Right lobe of liver (tissue), 4 donors: ENCODE results near the gene CBLN3.

Experiments used
- CTCF ChIP-seq, 4 donors: fragments of 200-600 bp in 3 of 4; fragments of 450-650 bp in 1 of 4; IDR thresholded peaks; one replicate each; pipeline versions ENCODE4 v1.5.1 to v1.8.0; 2016 to 2022; ENCODE audit warnings: antibody characterized with exemption in 4 of 4, mild to moderate bottlenecking in 2 of 4
- POLR2A ChIP-seq: fragments of 450-650 bp; IDR thresholded peaks from one replicate; pipeline ENCODE4 v1.6.1; 2017; ENCODE audit warnings: antibody characterized with exemption, mild to moderate bottlenecking
- donor health status: DM: no; HTN: no; CAD: no.
- donor health status: DM: no; HTN: no; CAD: no.
- donor health status: DM: no; HTN: yes; CAD: no.

- TF ChIP-seq POLR2A: no peak
- no peak for TF ChIP-seq CTCF (IDR thresholded peaks at IDR 0.05)
Observed at GRCh38 chr14:24434036-24434435, 4.6 kb upstream of the CBLN3 start.
